K562 (cell line): ENCODE data around the gene CTU1. TPM values are rescaled to one million over a fixed set of nuclear protein-coding genes. Genes with fewer than 3 reads are reported as not detected.
A peak's percentile ranks its signal among the peaks of the same experiment; 100 is the strongest.

Experiments
- ARID4B ChIP-seq: sonication (generic); formaldehyde crosslinking; IDR thresholded peaks from 2 replicates; pipeline ENCODE4 v1.8.0; 2022; ENCODE audit warnings: mild to moderate bottlenecking, missing genetic modification reagents
- KDM4B ChIP-seq, 2 experiments: fragments of 450-650 bp in 1 of 2; sonication (generic) in 1 of 2; IDR thresholded peaks; 2 replicates each; pipeline ENCODE4 v1.6.1; 2016 to 2017; ENCODE audit warnings: borderline replicate concordance in 2 of 2, antibody characterized with exemption in 1 of 2, low read depth in 1 of 2, mild to moderate bottlenecking in 1 of 2
- PRDM10 ChIP-seq: fragments of 450-650 bp; IDR thresholded peaks from 2 replicates; pipeline ENCODE4 v1.6.1; 2018; ENCODE audit not compliant: partially characterized antibody
- PREB ChIP-seq: sonication (generic); formaldehyde crosslinking; IDR thresholded peaks from 2 replicates; pipeline ENCODE4 v1.8.1; 2023; ENCODE audit warnings: mild to moderate bottlenecking, missing genetic modification reagents
- RBBP5 ChIP-seq: fragments of 200-600 bp; sonication (generic); IDR thresholded peaks from 2 replicates; pipeline ENCODE4 v1.6.1; 2012; ENCODE audit warnings: borderline replicate concordance, mild to moderate bottlenecking, low read length, control low read depth, inconsistent platforms; ENCODE audit not compliant: insufficient read depth, poor library complexity, severe bottlenecking
- RBM15 ChIP-seq: fragments of 200-400 bp; formaldehyde crosslinking; IDR thresholded peaks from 2 replicates; pipeline ENCODE4 v1.6.1; 2018; ENCODE audit warnings: mild to moderate bottlenecking, low read length, moderate library complexity; ENCODE audit not compliant: insufficient read depth
- SREBF2 ChIP-seq: sonication (generic); formaldehyde crosslinking; IDR thresholded peaks from 2 replicates; pipeline ENCODE4 v1.4.0; 2020; ENCODE audit warnings: mild to moderate bottlenecking, missing genetic modification reagents
- TCF3 ChIP-seq: sonication (generic); formaldehyde crosslinking; IDR thresholded peaks from 2 replicates; pipeline ENCODE4 v1.4.0; 2020; ENCODE audit warnings: mild to moderate bottlenecking, missing genetic modification reagents
- ZNF253 ChIP-seq: fragments of 250-450 bp; sonication (Bioruptor Pico); conservative IDR thresholded peaks from 2 replicates; pipeline ENCODE4 v1.6.1; 2021; ENCODE audit warnings: mild to moderate bottlenecking
- ZNF347 ChIP-seq: fragments of 450-650 bp; formaldehyde crosslinking; IDR thresholded peaks from 2 replicates; pipeline ENCODE4 v1.4.0; 2020; ENCODE audit warnings: low read depth, mild to moderate bottlenecking, moderate library complexity
- ZNF395 ChIP-seq: fragments of 200-800 bp; sonication (Bioruptor generic); IDR thresholded peaks from 2 replicates; pipeline ENCODE4 v1.6.1; 2017; ENCODE audit warnings: missing genetic modification characterization, missing compliant biosample characterization
- ZNF408 ChIP-seq: fragments of 250-450 bp; sonication (Bioruptor Pico); IDR thresholded peaks from 2 replicates; pipeline ENCODE4 v1.4.0; 2020; ENCODE audit warnings: low read depth, mild to moderate bottlenecking, moderate library complexity
- polyA plus RNA-seq, 8 experiments: library from polyadenylated mRNA; depleted of rRNA in 4 of 8; stranded (reverse) in 5 of 8; unstranded in 3 of 8; fragments of >200 nt; fragmentation: Nextera tagmentation in 2 of 8; fragmentation: Illumina TruSeq in 1 of 8; extraction: Ambion mirVana in 2 of 8; extraction: Trizol in 1 of 8; gene quantifications; 2 replicates each; pipeline versions ENCODE4 v1.2.1 to v1.2.3, GENCODE V29; 2011 to 2014; ENCODE audit warnings: inconsistent platforms in 1 of 8, missing spikeins in 1 of 8
- total RNA-seq, 7 experiments: library from RNA; depleted of rRNA in 6 of 7; stranded (reverse); fragments of >200 nt in 6 of 7; fragmentation: Illumina TruSeq in 2 of 7; extraction: Trizol in 2 of 7; gene quantifications; 2 replicates each; pipeline versions ENCODE4 v1.2.1 to v1.2.3, GENCODE V29; 2011 to 2021; ENCODE audit warnings: low replicate concordance in 1 of 7
- TF ChIP-seq, protein P1 (sequence below): fragments of 450-650 bp; IDR thresholded peaks from 2 replicates; pipeline ENCODE4 v1.6.1; 2016; ENCODE audit warnings: missing biosample characterization, missing genetic modification characterization

The CTU1 gene
- total and polyA plus RNA-seq, 9 of the 15 experiments (the other 6 are each of a cell fraction or from before 2014, with no cell fraction given): 0.03 to 18.4 (median 2.3) TPM; not detected in 1

- TF ChIP-seq, protein P1, sequence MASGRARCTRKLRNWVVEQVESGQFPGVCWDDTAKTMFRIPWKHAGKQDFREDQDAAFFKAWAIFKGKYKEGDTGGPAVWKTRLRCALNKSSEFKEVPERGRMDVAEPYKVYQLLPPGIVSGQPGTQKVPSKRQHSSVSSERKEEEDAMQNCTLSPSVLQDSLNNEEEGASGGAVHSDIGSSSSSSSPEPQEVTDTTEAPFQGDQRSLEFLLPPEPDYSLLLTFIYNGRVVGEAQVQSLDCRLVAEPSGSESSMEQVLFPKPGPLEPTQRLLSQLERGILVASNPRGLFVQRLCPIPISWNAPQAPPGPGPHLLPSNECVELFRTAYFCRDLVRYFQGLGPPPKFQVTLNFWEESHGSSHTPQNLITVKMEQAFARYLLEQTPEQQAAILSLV (tag): no peak
- TF ChIP-seq ZNF347 (CRISPR knock-in tag) (no peak), KDM4B (IDR thresholded peaks at IDR 0.05; ENCODE audit: borderline replicate concordance in 2 of 2, low read depth in 1 of 2) (no peak), ARID4B (no peak), ZNF253 (CRISPR knock-in tag) (no peak), ZNF408 (CRISPR knock-in tag) (no peak), RBBP5 (peak; percentile 47), PRDM10 (peak; percentile 67), TCF3 (CRISPR knock-in tag) (peak; percentile 68), PREB (CRISPR knock-in tag) (no peak), RBM15 (no peak), ZNF395 (CRISPR knock-in tag) (no peak), SREBF2 (CRISPR knock-in tag) (no peak)
Measured at GRCh38 chr19:51131780-51132680, 23.8 kb upstream of the CTU1 start (continued).
